Neural cell (in vitro differentiated cells): ENCODE measurements around the gene TMEM272. TPM values are rescaled to one million over a fixed set of nuclear protein-coding genes. Genes with fewer than 3 reads are reported as not detected.

Experiments used
- H2AFZ ChIP-seq: fragments of 200-600, 300-800 bp; sonication (generic), shearing (Covaris generic); 2 replicates; pipeline ENCODE4 v1.6.0; 2014; ENCODE audit warnings: low read depth, mild to moderate bottlenecking, antibody characterized with exemption, low read length, moderate library complexity
- H3F3A ChIP-seq: fragments of 200-600 bp; shearing (Covaris generic); 2 replicates; pipeline ENCODE4 v1.6.1; 2016; ENCODE audit warnings: mild to moderate bottlenecking, moderate library complexity, mixed read lengths, antibody characterized with exemption, low read length; ENCODE audit not compliant: insufficient read depth, poor library complexity, severe bottlenecking
- H3K27ac ChIP-seq: fragments of 200-600, 300-800 bp; sonication (generic), shearing (Covaris generic); 2 replicates; pipeline ENCODE4 v1.5.1; 2014; ENCODE audit warnings: mild to moderate bottlenecking, low read length, moderate library complexity
- H3K27me3 ChIP-seq: fragments of 300-800, 200-600 bp; sonication (generic), shearing (Covaris generic); 2 replicates; pipeline ENCODE4 v1.6.0; 2014; ENCODE audit warnings: mild to moderate bottlenecking, low read depth, low read length, moderate library complexity; ENCODE audit not compliant: insufficient read depth
- H3K36me3 ChIP-seq: fragments of 300-800, 200-600 bp; sonication (generic), shearing (Covaris generic); 2 replicates; pipeline ENCODE4 v1.5.1; 2014; ENCODE audit warnings: mild to moderate bottlenecking, antibody characterized with exemption, low read length, moderate library complexity; ENCODE audit not compliant: insufficient read depth
- H3K4me2 ChIP-seq: fragments of 300-800, 200-600 bp; sonication (generic), shearing (Covaris generic); 2 replicates; pipeline ENCODE4 v1.6.0; 2014; ENCODE audit warnings: mild to moderate bottlenecking, low read length
- H3K4me3 ChIP-seq: fragments of 300-800, 200-600 bp; sonication (generic), shearing (Covaris generic); 2 replicates; pipeline ENCODE4 v1.5.1; 2014; ENCODE audit warnings: mild to moderate bottlenecking, low read length, moderate library complexity
- H3K79me2 ChIP-seq: fragments of 200-600 bp; shearing (Covaris generic); replicated peaks from 2 replicates; pipeline ENCODE4 v1.6.0; 2014; ENCODE audit warnings: mild to moderate bottlenecking, low read length, moderate library complexity; ENCODE audit not compliant: insufficient read depth
- H3K9ac ChIP-seq: fragments of 300-800, 200-600 bp; sonication (generic), shearing (Covaris generic); 2 replicates; pipeline ENCODE4 v1.6.1; 2016; ENCODE audit warnings: mild to moderate bottlenecking, low read length, mixed read lengths
- H3K9me2 ChIP-seq: fragments of 200-600 bp; shearing (Covaris generic); 2 replicates; pipeline ENCODE4 v1.6.1; 2016; ENCODE audit warnings: mild to moderate bottlenecking, low read length, mixed read lengths; ENCODE audit not compliant: insufficient read depth
- H3K9me3 ChIP-seq: fragments of 200-600, 300-800 bp; sonication (generic), shearing (Covaris generic); 2 replicates; pipeline ENCODE4 v1.6.1; 2016; ENCODE audit warnings: mild to moderate bottlenecking, mixed run types, low read length, moderate library complexity, mixed read lengths
- H4K20me1 ChIP-seq: fragments of 200-600 bp; shearing (Covaris generic); 2 replicates; pipeline ENCODE4 v1.6.1; 2016; ENCODE audit warnings: mild to moderate bottlenecking, mixed run types; ENCODE audit not compliant: insufficient read depth
- EP300 ChIP-seq: fragments of 450-650 bp; conservative IDR thresholded peaks from 2 replicates; pipeline ENCODE4 v1.6.1; 2014; ENCODE audit warnings: antibody characterized with exemption, mild to moderate bottlenecking, moderate library complexity; ENCODE audit not compliant: poor library complexity, severe bottlenecking
- EZH2 ChIP-seq: fragments of 200-600, 300-800 bp; shearing (Covaris generic), sonication (generic); IDR thresholded peaks from 2 replicates; pipeline ENCODE4 v1.6.1; 2014; ENCODE audit warnings: antibody characterized with exemption, low read length, borderline replicate concordance, mild to moderate bottlenecking; ENCODE audit not compliant: insufficient read depth, poor library complexity, severe bottlenecking
- MXI1 ChIP-seq: fragments of 450-650 bp; conservative IDR thresholded peaks from 2 replicates; pipeline ENCODE4 v1.6.1; 2014; ENCODE audit warnings: antibody characterized with exemption, mild to moderate bottlenecking; ENCODE audit not compliant: poor library complexity, severe bottlenecking
- POLR2AphosphoS5 ChIP-seq: IDR thresholded peaks from 2 replicates; pipeline ENCODE4 v1.6.1; 2012
- RAD21 ChIP-seq: fragments of 450-650 bp; conservative IDR thresholded peaks from 2 replicates; pipeline ENCODE4 v1.6.1; 2014; ENCODE audit warnings: antibody characterized with exemption, mild to moderate bottlenecking, moderate library complexity
- SMC3 ChIP-seq: fragments of 450-650 bp; conservative IDR thresholded peaks from 2 replicates; pipeline ENCODE4 v1.6.1; 2014; ENCODE audit warnings: antibody characterized with exemption, mild to moderate bottlenecking, moderate library complexity; ENCODE audit not compliant: poor library complexity
- TAF1 ChIP-seq: IDR thresholded peaks from 2 replicates; pipeline ENCODE4 v1.6.1; 2012; ENCODE audit warnings: low read depth
- polyA plus RNA-seq: library from polyadenylated mRNA; depleted of rRNA; stranded (reverse); fragments of >200 nt; gene quantifications from 2 replicates; pipeline ENCODE4 v1.2.3, GENCODE V29; 2014
- TF ChIP-seq, protein P1 (sequence below): fragments of 450-650 bp; IDR thresholded peaks from 2 replicates; pipeline ENCODE4 v1.5.1; 2014; ENCODE audit warnings: antibody characterized with exemption, mild to moderate bottlenecking, moderate library complexity; ENCODE audit not compliant: poor library complexity, severe bottlenecking
- TF ChIP-seq, protein P2 (sequence below): IDR thresholded peaks from 2 replicates; pipeline ENCODE4 v1.6.1; 2012; ENCODE audit warnings: borderline replicate concordance

The TMEM272 gene
- polyA plus RNA-seq, 1 donor from 2014 or later, result 0.77 TPM

DNA sequence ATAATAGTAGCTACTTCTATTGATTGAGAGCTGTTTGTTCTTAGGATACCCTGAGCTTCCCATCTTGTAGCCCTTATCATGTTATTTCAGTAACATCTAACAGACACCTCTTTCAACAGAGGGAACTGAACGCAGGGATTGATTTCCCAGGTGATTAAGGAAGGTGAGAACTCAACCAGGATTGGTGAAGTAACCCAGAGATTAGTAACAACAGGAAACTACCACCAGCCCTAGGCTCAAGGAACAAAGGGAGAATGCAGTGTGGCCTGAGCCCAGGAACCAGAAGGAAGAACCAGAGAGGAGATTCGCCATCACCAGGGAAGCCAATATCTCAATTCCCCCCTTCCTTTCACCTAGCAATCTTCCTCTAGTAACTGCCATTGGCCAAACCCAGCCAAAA is 49.6 kb downstream of the TMEM272 start:
- H3K27me3 ChIP-seq, result no peaks in the 10 kb centered on the region
- TF ChIP-seq SMC3 (no peak), EP300 (no peak), RAD21 (no peak), TAF1 (no peak)
- TF ChIP-seq, protein P1, sequence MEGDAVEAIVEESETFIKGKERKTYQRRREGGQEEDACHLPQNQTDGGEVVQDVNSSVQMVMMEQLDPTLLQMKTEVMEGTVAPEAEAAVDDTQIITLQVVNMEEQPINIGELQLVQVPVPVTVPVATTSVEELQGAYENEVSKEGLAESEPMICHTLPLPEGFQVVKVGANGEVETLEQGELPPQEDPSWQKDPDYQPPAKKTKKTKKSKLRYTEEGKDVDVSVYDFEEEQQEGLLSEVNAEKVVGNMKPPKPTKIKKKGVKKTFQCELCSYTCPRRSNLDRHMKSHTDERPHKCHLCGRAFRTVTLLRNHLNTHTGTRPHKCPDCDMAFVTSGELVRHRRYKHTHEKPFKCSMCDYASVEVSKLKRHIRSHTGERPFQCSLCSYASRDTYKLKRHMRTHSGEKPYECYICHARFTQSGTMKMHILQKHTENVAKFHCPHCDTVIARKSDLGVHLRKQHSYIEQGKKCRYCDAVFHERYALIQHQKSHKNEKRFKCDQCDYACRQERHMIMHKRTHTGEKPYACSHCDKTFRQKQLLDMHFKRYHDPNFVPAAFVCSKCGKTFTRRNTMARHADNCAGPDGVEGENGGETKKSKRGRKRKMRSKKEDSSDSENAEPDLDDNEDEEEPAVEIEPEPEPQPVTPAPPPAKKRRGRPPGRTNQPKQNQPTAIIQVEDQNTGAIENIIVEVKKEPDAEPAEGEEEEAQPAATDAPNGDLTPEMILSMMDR, result no peak
- no peak overlapping the region for H3K4me3 ChIP-seq
- no peaks in the 10 kb centered on the region for H3F3A ChIP-seq
- H3K9ac ChIP-seq, result no peak overlapping the region
- no peaks in the 10 kb centered on the region for H3K79me2 ChIP-seq
- H4K20me1 ChIP-seq, result no peaks in the 10 kb centered on the region
- no peaks in the 10 kb centered on the region for H3K9me2 ChIP-seq
- H2AFZ ChIP-seq, result no peak overlapping the region
- no peaks in the 10 kb centered on the region for H3K9me3 ChIP-seq
- no peak overlapping the region for H3K4me2 ChIP-seq
- no peak overlapping the region for H3K27ac ChIP-seq
- no peaks in the 10 kb centered on the region for H3K36me3 ChIP-seq

DNA sequence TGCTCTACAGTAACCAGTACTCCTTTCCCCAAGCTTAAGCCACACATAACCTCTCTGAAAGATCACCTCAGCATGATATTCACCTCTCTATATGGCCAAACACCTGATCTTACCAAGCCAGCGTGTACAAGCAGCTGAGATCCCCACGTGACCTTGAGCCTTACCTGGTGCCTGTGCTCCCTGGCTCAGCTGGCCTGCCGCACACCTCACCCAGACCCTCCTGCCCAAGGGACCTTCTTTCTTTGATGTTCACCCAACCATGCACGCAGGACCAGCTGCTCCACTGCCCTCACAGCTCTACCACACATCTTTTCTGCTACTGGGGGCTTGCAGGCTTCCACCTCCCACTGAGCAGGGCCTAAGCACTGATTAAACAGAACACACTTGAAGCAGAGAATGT is 50.0 kb downstream of the TMEM272 start:
- no peak overlapping the region for H3K27ac ChIP-seq
- TF ChIP-seq EP300, result no peak
- TF ChIP-seq EZH2, result no peak
- no peak for TF ChIP-seq TAF1
- no peaks in the 10 kb centered on the region for H3F3A ChIP-seq
- H3K4me3 ChIP-seq, result no peak overlapping the region
- no peak overlapping the region for H2AFZ ChIP-seq
- H3K79me2 ChIP-seq, result no peaks in the 10 kb centered on the region
- no peak overlapping the region for H3K4me2 ChIP-seq
- H3K27me3 ChIP-seq, result no peaks in the 10 kb centered on the region
- H3K9me2 ChIP-seq, result no peaks in the 10 kb centered on the region
- no peaks in the 10 kb centered on the region for H3K36me3 ChIP-seq
- no peak overlapping the region for H3K9ac ChIP-seq
- no peaks in the 10 kb centered on the region for H3K9me3 ChIP-seq
- no peaks in the 10 kb centered on the region for H4K20me1 ChIP-seq

DNA sequence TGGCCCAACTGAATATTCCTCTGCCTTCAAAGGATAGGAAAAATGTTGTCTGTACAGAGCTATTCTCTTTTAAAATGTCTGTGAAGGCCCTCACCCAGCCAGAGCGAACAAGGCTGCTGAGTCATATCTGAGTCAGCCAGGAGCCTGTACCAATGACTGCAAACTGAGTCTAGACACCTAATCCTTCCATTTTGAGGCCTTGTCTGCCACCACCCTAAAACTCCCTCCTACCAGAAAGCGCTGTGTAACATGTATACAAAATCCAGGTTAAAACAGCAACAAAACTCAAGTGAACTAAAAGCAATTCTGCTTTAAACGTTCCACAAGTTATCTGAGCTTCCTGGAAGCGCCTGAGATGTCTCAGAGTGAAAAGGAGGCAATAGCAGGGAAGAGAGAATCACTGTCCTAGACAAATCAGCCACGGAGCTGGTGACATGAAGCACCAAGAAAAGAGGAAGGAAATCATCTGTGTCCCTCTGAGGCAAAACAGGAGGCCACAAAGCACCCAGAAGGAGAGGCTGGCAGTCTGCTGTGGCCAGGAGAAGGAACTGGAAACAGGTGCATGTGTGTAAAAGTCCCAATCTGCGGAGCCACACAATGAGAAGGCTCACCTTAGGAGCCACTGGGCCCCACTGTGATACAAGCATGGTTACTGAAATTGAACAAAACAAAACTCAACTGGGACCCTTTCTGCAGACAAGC is 51.3 kb downstream of the TMEM272 start:
- H3K27me3 ChIP-seq, result no peaks in the 10 kb centered on the region
- no peaks in the 10 kb centered on the region for H4K20me1 ChIP-seq
- no peaks in the 10 kb centered on the region for H3K9me3 ChIP-seq
- H3K4me2 ChIP-seq, result no peak overlapping the region
- no peaks in the 10 kb centered on the region for H3K36me3 ChIP-seq
- H3K79me2 ChIP-seq, result no peaks in the 10 kb centered on the region
- TF ChIP-seq RAD21 (no peak), EP300 (no peak), EZH2 (no peak), TAF1 (no peak), MXI1 (no peak), POLR2AphosphoS5 (no peak), SMC3 (no peak)
- TF ChIP-seq, protein P2, sequence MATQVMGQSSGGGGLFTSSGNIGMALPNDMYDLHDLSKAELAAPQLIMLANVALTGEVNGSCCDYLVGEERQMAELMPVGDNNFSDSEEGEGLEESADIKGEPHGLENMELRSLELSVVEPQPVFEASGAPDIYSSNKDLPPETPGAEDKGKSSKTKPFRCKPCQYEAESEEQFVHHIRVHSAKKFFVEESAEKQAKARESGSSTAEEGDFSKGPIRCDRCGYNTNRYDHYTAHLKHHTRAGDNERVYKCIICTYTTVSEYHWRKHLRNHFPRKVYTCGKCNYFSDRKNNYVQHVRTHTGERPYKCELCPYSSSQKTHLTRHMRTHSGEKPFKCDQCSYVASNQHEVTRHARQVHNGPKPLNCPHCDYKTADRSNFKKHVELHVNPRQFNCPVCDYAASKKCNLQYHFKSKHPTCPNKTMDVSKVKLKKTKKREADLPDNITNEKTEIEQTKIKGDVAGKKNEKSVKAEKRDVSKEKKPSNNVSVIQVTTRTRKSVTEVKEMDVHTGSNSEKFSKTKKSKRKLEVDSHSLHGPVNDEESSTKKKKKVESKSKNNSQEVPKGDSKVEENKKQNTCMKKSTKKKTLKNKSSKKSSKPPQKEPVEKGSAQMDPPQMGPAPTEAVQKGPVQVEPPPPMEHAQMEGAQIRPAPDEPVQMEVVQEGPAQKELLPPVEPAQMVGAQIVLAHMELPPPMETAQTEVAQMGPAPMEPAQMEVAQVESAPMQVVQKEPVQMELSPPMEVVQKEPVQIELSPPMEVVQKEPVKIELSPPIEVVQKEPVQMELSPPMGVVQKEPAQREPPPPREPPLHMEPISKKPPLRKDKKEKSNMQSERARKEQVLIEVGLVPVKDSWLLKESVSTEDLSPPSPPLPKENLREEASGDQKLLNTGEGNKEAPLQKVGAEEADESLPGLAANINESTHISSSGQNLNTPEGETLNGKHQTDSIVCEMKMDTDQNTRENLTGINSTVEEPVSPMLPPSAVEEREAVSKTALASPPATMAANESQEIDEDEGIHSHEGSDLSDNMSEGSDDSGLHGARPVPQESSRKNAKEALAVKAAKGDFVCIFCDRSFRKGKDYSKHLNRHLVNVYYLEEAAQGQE, result no peak
- TF ChIP-seq, protein P1, result no peak
- H2AFZ ChIP-seq, result no peak overlapping the region
- no peak overlapping the region for H3K4me3 ChIP-seq
- H3K27ac ChIP-seq, result no peak overlapping the region
- H3K9me2 ChIP-seq, result no peaks in the 10 kb centered on the region
- H3F3A ChIP-seq, result no peaks in the 10 kb centered on the region
- H3K9ac ChIP-seq, result no peak overlapping the region
